Right cardiac atrium (tissue), 5 donors: Measurements from ENCODE around the gene KIFAP3. TPM values are rescaled to one million over a fixed set of nuclear protein-coding genes. Genes with fewer than 3 reads are reported as not detected.
A peak's percentile ranks its signal among the peaks of the same experiment; 100 is the strongest.

Experiments used
- ATAC-seq, 2 donors: fragments of 200-7000 bp; cut with Tn5 transposase; one replicate each; pipeline versions ENCODE4 v1.8.0 to v1.9.1; 2020; ENCODE audit warnings: moderate library complexity in 2 of 2, mild to moderate bottlenecking in 1 of 2
- DNase-seq, 3 donors: peaks; one replicate each; pipeline ENCODE4 v3.0.0-alpha.2; 2020
- H3K27ac ChIP-seq: one replicate; pipeline ENCODE4 v1.5.1; 2013; ENCODE audit warnings: mild to moderate bottlenecking, low read length, control low read depth, moderate library complexity
- H3K27me3 ChIP-seq: one replicate; pipeline ENCODE4 v1.6.1; 2013; ENCODE audit not compliant: control insufficient read depth, insufficient read depth
- H3K4me1 ChIP-seq: one replicate; pipeline ENCODE4 v1.6.1; 2013; ENCODE audit warnings: low read length; ENCODE audit not compliant: control insufficient read depth, insufficient read depth
- H3K4me3 ChIP-seq: one replicate; pipeline ENCODE4 v1.5.1; 2013; ENCODE audit warnings: low read length, control low read depth
- H3K9me3 ChIP-seq: one replicate; pipeline ENCODE4 v1.6.1; 2013; ENCODE audit warnings: low read length; ENCODE audit not compliant: control insufficient read depth
- WGBS: extraction: QIAGEN DNeasy Blood & Tissue Kit; methylation state at CpG from one replicate; pipeline ENCODE4 v1.1.7; 2013; 5-methylcytosine and 5-hydroxymethylcytosine counted together
- intact Hi-C, 4 donors: fragments of 100-400 bp; cut with DNase I; formaldehyde crosslinking; loops; one replicate each; pipeline versions ENCODE4 v1.11.0 to v1.14.0; 2022 to 2023
- polyA plus RNA-seq: library from polyadenylated mRNA; stranded (reverse); fragments of 200-250 nt; gene quantifications from one replicate; pipeline ENCODE4 v1.2.3, GENCODE V29; 2013
- total RNA-seq, 4 donors: library from RNA; stranded (reverse); fragmentation: NEBNext Ultra II Directional; extraction: Animal tissue kit (Norgen Biotek cat#: 25700); gene quantifications; one replicate each; pipeline ENCODE4 v1.2.1, GENCODE V29; 2021
- donor health status: healthy with polysubstance abuse.
- donor health status: DM: no; HTN: yes; CAD: no.
- donor health status: DM: no; HTN: no; CAD: no.
- donor health status: DM: no; HTN: yes; CAD: no; lungs with severe emphysema.
- donor health status: DM: yes; HTN: yes; CAD: no.

The KIFAP3 gene
- total and polyA plus RNA-seq, 5 donors = 25.6 to 68.2 (median 54.7) TPM

DNA sequence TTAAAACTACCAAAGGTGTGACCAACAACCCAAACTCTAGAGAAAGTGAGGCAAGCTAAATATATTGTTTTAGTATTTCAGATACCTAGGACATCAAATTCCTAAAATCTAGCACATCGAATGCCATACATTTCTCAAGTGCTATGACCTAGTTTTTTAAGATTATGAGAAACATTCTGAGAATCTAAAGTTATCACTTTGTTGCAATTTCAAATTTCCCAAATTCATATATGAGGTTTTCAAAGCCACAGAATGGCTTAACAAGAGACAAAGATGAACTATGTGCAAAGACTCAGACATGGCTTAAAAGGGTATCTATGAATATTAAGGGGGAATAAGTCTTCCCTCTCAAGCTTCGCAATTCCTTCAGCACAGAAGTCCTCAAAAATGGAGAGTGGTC, 187.6 kb downstream of the KIFAP3 start:
- no peak for DNase-seq
- Histone ChIP-seq H3K9me3 (no peaks in the 10 kb centered on the region), H3K27ac (no peak overlapping the region), H3K27me3 (no peaks in the 10 kb centered on the region), H3K4me1 (peaks cover 2% of the 10 kb centered on the region), H3K4me3 (no peak overlapping the region)
- intact Hi-C loops = no loop called here
- 91% methylated on average over 2 of the region's 2 CpGs for WGBS
- ATAC-seq = no peak

DNA sequence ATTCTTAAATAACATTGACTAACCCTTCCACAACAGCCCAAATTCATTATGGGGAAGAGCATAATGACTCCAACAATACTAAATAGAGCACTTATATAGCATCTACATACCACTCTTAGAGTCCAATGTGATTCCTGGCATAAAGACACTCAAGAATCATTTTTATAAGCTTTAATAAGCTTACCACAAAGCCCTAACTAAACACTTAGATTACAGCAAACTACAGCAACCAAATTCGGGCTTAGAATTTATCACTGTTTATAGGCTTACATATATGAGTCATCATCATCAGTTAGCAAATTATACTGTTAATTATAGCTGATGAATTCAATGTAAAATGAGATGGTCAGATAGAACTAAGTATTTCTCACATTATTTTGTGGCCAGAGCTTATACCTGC, 188.1 kb downstream of the KIFAP3 start:
- no peaks in the 10 kb centered on the region for H3K27me3 ChIP-seq
- H3K4me1 ChIP-seq = peaks cover 2% of the 10 kb centered on the region
- no peaks in the 10 kb centered on the region for H3K9me3 ChIP-seq
- ATAC-seq = no peak
- no peak overlapping the region for H3K4me3 ChIP-seq
- intact Hi-C loops = no loop called here
- 95% methylated on average over 1 of the region's 1 CpG for WGBS
- no peak overlapping the region for H3K27ac ChIP-seq
- no peak for DNase-seq

DNA sequence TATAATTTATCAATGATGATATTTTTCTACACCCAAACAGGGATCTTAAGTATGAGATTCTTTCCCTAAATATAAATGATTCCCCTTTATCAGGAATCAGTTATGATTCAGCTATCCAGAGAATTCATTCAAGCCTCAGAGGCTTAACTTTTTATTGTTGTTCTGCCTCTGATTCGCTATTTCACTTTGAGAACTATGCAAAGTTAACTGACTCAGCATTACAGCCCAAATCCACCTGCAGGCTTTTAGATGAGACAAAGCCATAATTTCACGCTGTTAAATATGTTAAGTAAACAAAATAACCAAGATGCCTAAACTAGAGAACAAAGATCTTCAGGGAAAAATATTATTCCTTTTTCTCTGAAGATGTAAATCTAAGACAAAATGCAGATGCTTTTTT, 189.3 kb downstream of the KIFAP3 start:
- intact Hi-C loops = no loop called here
- no peak overlapping the region for H3K4me3 ChIP-seq
- H3K27ac ChIP-seq = no peak overlapping the region
- 96% methylated on average over 2 of the region's 2 CpGs for WGBS
- no peaks in the 10 kb centered on the region for H3K9me3 ChIP-seq
- H3K27me3 ChIP-seq = no peaks in the 10 kb centered on the region
- no peak for ATAC-seq
- DNase-seq = no peak
- H3K4me1 ChIP-seq = peaks cover 2% of the 10 kb centered on the region

GRCh38 chr1:169884634-169885033, 189.9 kb downstream of the KIFAP3 start:
- H3K4me3 ChIP-seq = no peak overlapping the region
- H3K27ac ChIP-seq = no peak overlapping the region
- DNase-seq (no peak), ATAC-seq (no peak)
- no peaks in the 10 kb centered on the region for H3K27me3 ChIP-seq
- no peaks in the 10 kb centered on the region for H3K9me3 ChIP-seq
- H3K4me1 ChIP-seq = no peaks in the 10 kb centered on the region
- intact Hi-C loops = no loop called here

DNA sequence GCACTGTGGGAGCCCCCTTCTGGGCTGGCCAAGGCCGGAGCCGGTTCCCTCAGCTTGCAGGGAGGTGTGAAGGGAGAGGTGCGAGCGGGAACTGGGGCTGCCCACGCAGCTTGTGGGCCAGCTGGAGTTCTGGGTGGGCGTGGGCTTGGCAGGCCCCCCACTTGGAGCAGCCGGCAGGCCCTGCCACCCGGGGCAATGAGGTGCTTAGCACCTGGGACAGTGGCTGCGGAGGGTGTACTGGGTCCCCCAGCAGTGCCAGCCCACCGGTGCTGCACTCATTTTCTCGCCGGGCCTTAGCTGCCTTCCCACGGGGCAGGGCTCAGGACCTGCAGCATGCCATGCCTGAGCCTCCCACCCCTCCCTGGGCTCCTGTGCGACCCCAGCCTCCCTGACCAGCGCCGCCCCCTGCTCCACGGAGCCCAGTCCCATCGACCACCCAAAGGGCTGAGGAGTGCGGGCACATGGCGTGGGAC, 192.4 kb downstream of the KIFAP3 start:
- Histone ChIP-seq H3K27ac (no peak overlapping the region), H3K27me3 (no peaks in the 10 kb centered on the region), H3K9me3 (no peaks in the 10 kb centered on the region), H3K4me1 (no peaks in the 10 kb centered on the region), H3K4me3 (no peak overlapping the region)
- intact Hi-C loops = no loop called here
- WGBS = 97% methylated on average over 20 of the region's 20 CpGs
- DNase-seq (peak in 1 of 3 donors; percentile 46), ATAC-seq (no peak)

GRCh38 chr1:169879034-169879840, 195.3 kb downstream of the KIFAP3 start:
- DNase-seq = no peak
- Histone ChIP-seq H3K9me3 (no peaks in the 10 kb centered on the region), H3K27ac (no peak overlapping the region), H3K4me3 (no peak overlapping the region), H3K27me3 (no peaks in the 10 kb centered on the region), H3K4me1 (no peaks in the 10 kb centered on the region)
- intact Hi-C loops = no loop called here
- WGBS = 88% methylated on average over 4 of the region's 4 CpGs
- no peak for ATAC-seq

GRCh38 chr1:169878498-169878897, 196.0 kb downstream of the KIFAP3 start:
- DNase-seq (no peak), ATAC-seq (peak in 1 of 2 donors; percentile 41)
- H3K27me3 ChIP-seq = no peaks in the 10 kb centered on the region
- H3K4me3 ChIP-seq = no peak overlapping the region
- H3K9me3 ChIP-seq = no peaks in the 10 kb centered on the region
- no peak overlapping the region for H3K27ac ChIP-seq
- intact Hi-C loops = no loop called here
- no peaks in the 10 kb centered on the region for H3K4me1 ChIP-seq
- 69% methylated on average over 4 of the region's 4 CpGs for WGBS

DNA sequence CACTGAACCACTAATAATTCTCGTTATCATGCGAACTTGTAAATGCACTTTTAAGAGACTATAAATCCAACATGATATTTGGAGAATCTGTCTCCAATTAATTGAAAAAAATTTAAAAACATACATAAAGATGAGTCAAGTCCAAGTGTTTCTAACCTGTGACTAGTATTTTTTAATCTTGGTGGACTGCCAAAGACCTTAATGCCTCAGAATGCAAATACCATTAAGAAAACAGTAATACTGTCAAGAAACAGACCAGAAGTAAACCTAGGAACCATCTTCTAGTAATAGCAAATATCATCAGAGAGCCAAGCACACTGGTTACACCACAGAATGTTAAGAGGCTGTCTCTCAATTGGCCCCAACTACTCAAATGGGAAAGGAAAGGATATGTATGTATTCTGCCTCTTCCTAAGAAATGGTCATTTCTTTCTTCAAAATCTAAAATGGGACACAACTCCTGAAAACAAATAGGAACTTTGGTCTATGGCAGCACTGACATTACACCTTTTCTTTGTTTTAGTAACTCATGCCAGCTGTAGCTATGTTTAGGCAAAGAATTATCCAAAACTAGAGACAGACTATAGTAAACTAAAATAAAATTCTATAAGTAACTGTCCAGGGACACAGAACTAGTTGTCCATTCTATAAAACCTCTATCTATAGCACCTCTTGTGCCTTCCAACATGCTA, 196.5 kb downstream of the KIFAP3 start:
- H3K27ac ChIP-seq = no peak overlapping the region
- no peaks in the 10 kb centered on the region for H3K4me1 ChIP-seq
- intact Hi-C loops = no loop called here
- ATAC-seq (no peak), DNase-seq (no peak)
- WGBS = 96% methylated on average over 2 of the region's 2 CpGs
- H3K4me3 ChIP-seq = no peak overlapping the region
- no peaks in the 10 kb centered on the region for H3K27me3 ChIP-seq
- H3K9me3 ChIP-seq = no peaks in the 10 kb centered on the region

GRCh38 chr1:169874229-169874628, 200.3 kb downstream of the KIFAP3 start:
- Histone ChIP-seq H3K27ac (no peak overlapping the region), H3K4me1 (no peaks in the 10 kb centered on the region), H3K9me3 (no peaks in the 10 kb centered on the region), H3K4me3 (no peak overlapping the region), H3K27me3 (no peaks in the 10 kb centered on the region)
- WGBS = 89% methylated on average over 3 of the region's 3 CpGs
- intact Hi-C loops = no loop called here
- no peak for ATAC-seq
- DNase-seq = no peak

GRCh38 chr1:169873582-169874199, 200.8 kb downstream of the KIFAP3 start:
- DNase-seq = no peak
- H3K27me3 ChIP-seq = no peaks in the 10 kb centered on the region
- H3K9me3 ChIP-seq = no peaks in the 10 kb centered on the region
- H3K4me1 ChIP-seq = no peaks in the 10 kb centered on the region
- 91% methylated on average over 3 of the region's 3 CpGs for whole genome bisulfite sequencing
- intact Hi-C loops = no loop called here
- H3K4me3 ChIP-seq = no peak overlapping the region
- no peak overlapping the region for H3K27ac ChIP-seq
- ATAC-seq = no peak

DNA sequence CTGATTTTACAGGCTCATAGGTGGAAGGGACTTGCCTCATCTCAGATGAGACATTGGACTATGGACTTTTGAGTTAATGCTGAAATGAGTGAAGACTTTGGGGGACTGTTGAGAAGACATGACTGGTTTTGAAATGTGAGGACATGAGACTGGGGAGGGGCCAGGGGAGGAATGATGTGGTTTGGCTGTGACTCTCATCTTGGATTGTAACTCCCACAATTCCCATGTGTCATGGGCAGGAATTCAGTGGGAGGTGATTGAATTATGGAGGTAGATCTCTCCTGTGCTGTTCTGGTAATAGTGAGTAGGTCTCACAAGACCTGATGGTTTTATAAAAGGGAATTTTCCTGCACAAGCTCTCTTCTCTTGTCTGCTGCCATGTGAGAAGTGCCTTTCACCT, 201.6 kb downstream of the KIFAP3 start:
- H3K27ac ChIP-seq = no peak overlapping the region
- no peaks in the 10 kb centered on the region for H3K9me3 ChIP-seq
- no peak for ATAC-seq
- no peak for DNase-seq
- no peaks in the 10 kb centered on the region for H3K4me1 ChIP-seq
- H3K4me3 ChIP-seq = no peak overlapping the region
- H3K27me3 ChIP-seq = no peaks in the 10 kb centered on the region
- intact Hi-C loops = no loop called here
